K562 (cell line): ENCODE data around the gene AQP9. TPM values are rescaled to one million over a fixed set of nuclear protein-coding genes. Genes with fewer than 3 reads are reported as not detected.

Experiments
- ATAC-seq: fragments of 200-7000 bp; cut with Tn5 transposase; 3 replicates; pipeline ENCODE4 v1.9.1; 2020; ENCODE audit warnings: moderate library complexity
- BruUV-seq: library from RNA; stranded (reverse); fragments of 400-500 nt; replicated peaks from 2 replicates; lab custom pipeline; 2021; lab: Mats Ljungman, UMichigan
- CTCF ChIA-PET: fragments of 300-600 bp; formaldehyde crosslinking; extraction: SDS; loops from one replicate; lab custom pipeline; 2021; ENCODE audit warnings: low intra/inter-chr PET ratio; lab: Yijun Ruan, JAX
- POLR2A ChIA-PET: fragments of 300-600, 350-650 bp; sonication (Branson Sonifier 250); formaldehyde crosslinking; extraction: SDS; loops from one replicate; lab custom pipeline; 2021; ENCODE audit warnings: antibody characterized with exemption, inconsistent platforms; lab: Yijun Ruan, JAX
- DNase-seq, 4 experiments: peaks; one replicate each; pipeline versions ENCODE4 v3.0.0 to v3.0.0-alpha.2; 2011 to 2018; ENCODE audit warnings: low spot score in 3 of 4, mixed read lengths in 3 of 4; ENCODE audit errors: extremely low read depth in 1 of 4
- FAIRE-seq: peaks from 2 replicates; lab custom pipeline; 2011; peaks lifted over from hg19 to GRCh38; lab: Jason Lieb, UNC
- H2AFZ ChIP-seq: 2 replicates; pipeline ENCODE4 v1.6.0; 2011; ENCODE audit warnings: low read depth, low read length, control low read depth, inconsistent platforms
- H3K27ac ChIP-seq: fragments of 200-600 bp; 3 replicates; pipeline ENCODE4 v1.8.0; 2011; ENCODE audit warnings: low read depth, mild to moderate bottlenecking, control low read depth, inconsistent platforms, low read length, moderate library complexity, mixed read lengths; ENCODE audit errors: extremely low read depth
- H3K27me3 ChIP-seq, 2 experiments: fragments of 300-600 bp in 1 of 2; 2 replicates in 1 of 2; 3 replicates in 1 of 2; pipeline versions ENCODE4 v1.6.0 to v1.8.0; 2011; ENCODE audit warnings: inconsistent platforms in 2 of 2, low read length in 2 of 2, mild to moderate bottlenecking in 1 of 2, mixed read lengths in 1 of 2, moderate library complexity in 1 of 2; ENCODE audit not compliant: control insufficient read depth in 2 of 2, insufficient read depth in 2 of 2
- H3K36me3 ChIP-seq: fragments of 300-600 bp; 3 replicates; pipeline ENCODE4 v1.8.0; 2011; ENCODE audit warnings: mild to moderate bottlenecking, low read length, inconsistent platforms; ENCODE audit not compliant: control insufficient read depth, insufficient read depth
- H3K4me1 ChIP-seq, 2 experiments: fragments of 200-600 bp in 1 of 2; replicated peaks in 1 of 2; 2 replicates in 1 of 2; 3 replicates in 1 of 2; pipeline versions ENCODE4 v1.5.1 to v1.8.0; 2011; ENCODE audit warnings: inconsistent platforms in 2 of 2, low read length in 2 of 2, mild to moderate bottlenecking in 1 of 2, mixed read lengths in 1 of 2, moderate library complexity in 1 of 2; ENCODE audit not compliant: control insufficient read depth in 2 of 2, insufficient read depth in 2 of 2
- H3K4me2 ChIP-seq: 2 replicates; pipeline ENCODE4 v1.6.1; 2011; ENCODE audit warnings: low read length, control low read depth, inconsistent platforms, mixed read lengths; ENCODE audit not compliant: insufficient read depth
- H3K4me3 ChIP-seq: fragments of 200-600 bp; sonication (generic), shearing (Covaris generic); 2 replicates; pipeline ENCODE4 v1.5.1; 2016; ENCODE audit warnings: control low read depth, inconsistent platforms
- H3K79me2 ChIP-seq: fragments of 200-600 bp; 3 replicates; pipeline ENCODE4 v1.8.0; 2011; ENCODE audit warnings: low read length, inconsistent platforms; ENCODE audit not compliant: control insufficient read depth, insufficient read depth
- H3K9ac ChIP-seq, 2 experiments: 2 replicates each; pipeline versions ENCODE4 v1.6.0 to v1.6.1; 2011; ENCODE audit warnings: low read depth in 2 of 2, low read length in 2 of 2, control low read depth in 1 of 2, inconsistent platforms in 1 of 2, mild to moderate bottlenecking in 1 of 2, mixed read lengths in 1 of 2; ENCODE audit not compliant: insufficient read depth in 1 of 2
- H3K9me1 ChIP-seq: one replicate; pipeline ENCODE4 v1.6.0; 2011; ENCODE audit warnings: inconsistent platforms, mild to moderate bottlenecking, low read length, moderate library complexity; ENCODE audit not compliant: control insufficient read depth, insufficient read depth
- H3K9me3 ChIP-seq: replicated peaks from 2 replicates; pipeline ENCODE4 v1.5.1; 2011; ENCODE audit warnings: low read depth, low read length, inconsistent platforms; ENCODE audit not compliant: control insufficient read depth, insufficient read depth
- H4K20me1 ChIP-seq: replicated peaks from 2 replicates; pipeline ENCODE4 v1.6.1; 2011; ENCODE audit warnings: low read length, inconsistent platforms, mixed read lengths; ENCODE audit not compliant: control insufficient read depth, insufficient read depth
- VEZF1 ChIP-seq: fragments of 200-800 bp; sonication (Bioruptor generic); IDR thresholded peaks from 2 replicates; pipeline ENCODE4 v1.6.1; 2017; ENCODE audit warnings: missing genetic modification characterization, missing compliant biosample characterization
- ZNF717 ChIP-seq: fragments of 250-450 bp; sonication (Bioruptor Pico); IDR thresholded peaks from 2 replicates; pipeline ENCODE4 v1.5.0; 2021
- WGBS: fragments of 100-300 bp; shearing (Covaris generic); methylation state at CpG from one replicate; pipeline ENCODE4 v1.1.6; 2016; ENCODE audit warnings: low coverage, mixed read lengths; ENCODE audit not compliant: insufficient coverage; ENCODE audit errors: missing lambda C conversion rate; 5-methylcytosine and 5-hydroxymethylcytosine counted together
- in situ Hi-C: fragments of 300-500 bp; cut with MboI; formaldehyde crosslinking; loops from 4 replicates; pipeline ENCODE4 v1.15.0; 2018; ENCODE audit warnings: inconsistent platforms, mixed read lengths
- intact Hi-C: fragments of 100-400 bp; cut with micrococcal nuclease; formaldehyde crosslinking; loops from 2 replicates; pipeline ENCODE4 v1.14.2; 2022
- polyA plus RNA-seq, 8 experiments: library from polyadenylated mRNA; depleted of rRNA in 4 of 8; stranded (reverse) in 5 of 8; unstranded in 3 of 8; fragments of >200 nt; fragmentation: Nextera tagmentation in 2 of 8; fragmentation: Illumina TruSeq in 1 of 8; extraction: Ambion mirVana in 2 of 8; extraction: Trizol in 1 of 8; gene quantifications; 2 replicates each; pipeline versions ENCODE4 v1.2.1 to v1.2.3, GENCODE V29; 2011 to 2014; ENCODE audit warnings: inconsistent platforms in 1 of 8, missing spikeins in 1 of 8
- total RNA-seq, 7 experiments: library from RNA; depleted of rRNA in 6 of 7; stranded (reverse); fragments of >200 nt in 6 of 7; fragmentation: Illumina TruSeq in 2 of 7; extraction: Trizol in 2 of 7; gene quantifications; 2 replicates each; pipeline versions ENCODE4 v1.2.1 to v1.2.3, GENCODE V29; 2011 to 2021; ENCODE audit warnings: low replicate concordance in 1 of 7

AQP9 gene
- total and polyA plus RNA-seq, 9 of the 15 experiments (the other 6 are each of a cell fraction or from before 2014, with no cell fraction given), result 0.04 to 0.33 (median 0.07) TPM; not detected in 4

- Histone ChIP-seq H3K4me2 (no peak overlapping the region), H3K9me1 (no peaks in the 10 kb centered on the region), H3K4me1 (no peaks in the 10 kb centered on the region; a peak in 1 of 5 replicates), H2AFZ (peak overlapping the region; percentile 64), H3K36me3 (no peaks in the 10 kb centered on the region), H3K9ac (no peak overlapping the region), H3K4me3 (no peak overlapping the region), H3K27me3 (no peaks in the 10 kb centered on the region), H4K20me1 (no peaks in the 10 kb centered on the region), H3K79me2 (no peaks in the 10 kb centered on the region), H3K9me3 (no peaks in the 10 kb centered on the region), H3K27ac (no peak overlapping the region)
- DNase-seq (peak in 1 of 4 experiments; percentile 28), ATAC-seq (no peak), FAIRE-seq (peak; percentile 57)
- TF ChIP-seq ZNF717 (no peak), VEZF1 (CRISPR knock-in tag) (peak; percentile 34; the same call in 1 of the 2 replicates)
- no TSS peak for BruUV-seq
- ChIA-PET CTCF (interaction anchor here (2.4 kb wide), 1 partner anchor 1300 kb away, joined by 16 read pairs; no protein-coding TSS in a partner anchor), POLR2A (no interaction called here)
- in situ Hi-C loops, result loop anchor here (10.0 kb wide), 1 partner anchor 925 kb away; no protein-coding TSS in a partner anchor
- 15% methylated on average over 6 of the region's 8 CpGs for WGBS
- intact Hi-C loops, result loop anchor here (5.0 to 10.0 kb wide), 2 partner anchors 528 to 1265 kb away; no protein-coding TSS in a partner anchor
Observed at GRCh38 chr15:58229297-58229768, 91.2 kb downstream of the AQP9 start.
